H9 (cell line): ENCODE data around the gene DUSP16. TPM values are rescaled to one million over a fixed set of nuclear protein-coding genes. Genes with fewer than 3 reads are reported as not detected.

ENCODE experiments used
- DNase-seq: peaks from one replicate; pipeline ENCODE4 v3.0.0-alpha.2; 2017
- H2AFZ ChIP-seq: one replicate; pipeline ENCODE4 v1.6.1; 2013; ENCODE audit warnings: mild to moderate bottlenecking, low read length, control low read depth, moderate library complexity
- H2AK5ac ChIP-seq: 2 replicates; pipeline ENCODE4 v1.6.1; 2013; ENCODE audit warnings: low read length, control low read depth, mixed read lengths; ENCODE audit not compliant: insufficient read length
- H2BK120ac ChIP-seq: one replicate; pipeline ENCODE4 v1.6.1; 2013; ENCODE audit warnings: low read depth, mild to moderate bottlenecking, low read length, control low read depth, inconsistent platforms; ENCODE audit not compliant: poor library complexity, severe bottlenecking
- H2BK12ac ChIP-seq: 2 replicates; pipeline ENCODE4 v1.6.1; 2013; ENCODE audit warnings: low read length, control low read depth, mixed read lengths, low read depth; ENCODE audit not compliant: insufficient read length
- H2BK15ac ChIP-seq: 2 replicates; pipeline ENCODE4 v1.6.1; 2013; ENCODE audit warnings: low read depth, low read length, control low read depth
- H2BK20ac ChIP-seq: one replicate; pipeline ENCODE4 v1.6.1; 2013; ENCODE audit warnings: low read depth, mild to moderate bottlenecking, low read length, control low read depth, inconsistent platforms; ENCODE audit not compliant: poor library complexity, severe bottlenecking
- H2BK5ac ChIP-seq: 2 replicates; pipeline ENCODE4 v1.6.1; 2013; ENCODE audit warnings: low read length, control low read depth, mixed read lengths; ENCODE audit not compliant: insufficient read length
- H3K14ac ChIP-seq: 2 replicates; pipeline ENCODE4 v1.6.1; 2013; ENCODE audit warnings: low read length, control low read depth; ENCODE audit not compliant: insufficient read depth
- H3K18ac ChIP-seq: 2 replicates; pipeline ENCODE4 v1.6.1; 2013; ENCODE audit warnings: low read depth, mild to moderate bottlenecking, mixed read lengths, low read length, control low read depth; ENCODE audit not compliant: insufficient read length
- H3K23ac ChIP-seq: 2 replicates; pipeline ENCODE4 v1.6.1; 2013; ENCODE audit warnings: low read length, control low read depth, mixed read lengths, low read depth; ENCODE audit not compliant: insufficient read length
- H3K23me2 ChIP-seq: 2 replicates; pipeline ENCODE4 v1.6.1; 2013; ENCODE audit warnings: low read depth, mild to moderate bottlenecking, mixed read lengths, low read length, control low read depth; ENCODE audit not compliant: insufficient read length, poor library complexity, severe bottlenecking
- H3K27ac ChIP-seq: 2 replicates; pipeline ENCODE4 v1.5.1; 2013; ENCODE audit warnings: low read length, control low read depth, mixed read lengths, low read depth; ENCODE audit not compliant: insufficient read length
- H3K27me3 ChIP-seq: 2 replicates; pipeline ENCODE4 v1.6.1; 2013; ENCODE audit warnings: low read length, control low read depth, inconsistent platforms; ENCODE audit not compliant: insufficient read depth
- H3K4ac ChIP-seq: 2 replicates; pipeline ENCODE4 v1.6.1; 2013; ENCODE audit warnings: low read depth, mild to moderate bottlenecking, control low read depth, inconsistent platforms, low read length, moderate library complexity
- H3K4me1 ChIP-seq: 2 replicates; pipeline ENCODE4 v1.6.1; 2013; ENCODE audit warnings: low read length, control low read depth, inconsistent platforms; ENCODE audit not compliant: insufficient read depth
- H3K4me2 ChIP-seq: 2 replicates; pipeline ENCODE4 v1.6.1; 2013; ENCODE audit warnings: low read length, control low read depth, mixed read lengths; ENCODE audit not compliant: insufficient read length, insufficient read depth
- H3K56ac ChIP-seq: 2 replicates; pipeline ENCODE4 v1.6.1; 2013; ENCODE audit warnings: low read depth, mild to moderate bottlenecking, mixed read lengths, low read length, control low read depth; ENCODE audit not compliant: insufficient read length
- H3K79me1 ChIP-seq: 2 replicates; pipeline ENCODE4 v1.6.1; 2013; ENCODE audit warnings: low read depth, mild to moderate bottlenecking, moderate library complexity, low read length, control low read depth, inconsistent platforms; ENCODE audit not compliant: insufficient read depth, poor library complexity, severe bottlenecking
- H3K79me2 ChIP-seq: 2 replicates; pipeline ENCODE4 v1.6.1; 2013; ENCODE audit warnings: low read length, control low read depth, inconsistent platforms; ENCODE audit not compliant: insufficient read depth
- H3K9ac ChIP-seq: 2 replicates; pipeline ENCODE4 v1.6.1; 2013; ENCODE audit warnings: low read length, control low read depth, mixed read lengths; ENCODE audit not compliant: insufficient read length; ENCODE audit errors: extremely low read depth
- H3K9me3 ChIP-seq: one replicate; pipeline ENCODE4 v1.6.1; 2013; ENCODE audit warnings: low read depth, low read length, inconsistent platforms; ENCODE audit not compliant: control insufficient read depth
- H3T11ph ChIP-seq: one replicate; pipeline ENCODE4 v1.6.1; 2013; ENCODE audit warnings: mild to moderate bottlenecking, low read length, control low read depth, inconsistent platforms
- H4K20me1 ChIP-seq: one replicate; pipeline ENCODE4 v1.6.1; 2013; ENCODE audit not compliant: control insufficient read depth, insufficient read length, insufficient read depth
- H4K5ac ChIP-seq: 2 replicates; pipeline ENCODE4 v1.6.1; 2013; ENCODE audit warnings: low read depth, mild to moderate bottlenecking, mixed read lengths, low read length, control low read depth; ENCODE audit not compliant: insufficient read length
- H4K8ac ChIP-seq: replicated peaks from 2 replicates; pipeline ENCODE4 v1.6.1; 2013; ENCODE audit warnings: low read length, control low read depth, mixed read lengths, low read depth; ENCODE audit not compliant: insufficient read length
- H4K91ac ChIP-seq: 2 replicates; pipeline ENCODE4 v1.6.1; 2013; ENCODE audit warnings: low read depth, mild to moderate bottlenecking, moderate library complexity, mixed read lengths, low read length, control low read depth; ENCODE audit not compliant: insufficient read length
- H3K27ac Mint-ChIP-seq, 3 experiments: 2 replicates in 2 of 3; 3 replicates in 1 of 3; pipeline ENCODE4 v1.8.0; 2020 to 2021; ENCODE audit warnings: mixed read lengths in 3 of 3, mild to moderate bottlenecking in 1 of 3, moderate library complexity in 1 of 3
- H3K27me3 Mint-ChIP-seq: 2 replicates; pipeline ENCODE4 v1.8.0; 2021; ENCODE audit warnings: low read depth, mild to moderate bottlenecking, moderate library complexity, mixed read lengths
- H3K36me3 Mint-ChIP-seq, 3 experiments: 2 replicates in 2 of 3; 3 replicates in 1 of 3; pipeline ENCODE4 v1.8.0; 2020 to 2021; ENCODE audit warnings: low read depth in 3 of 3, mixed read lengths in 3 of 3; ENCODE audit not compliant: insufficient read depth in 1 of 3
- H3K4me1 Mint-ChIP-seq, 2 experiments: 2 replicates each; pipeline ENCODE4 v1.8.0; 2020; ENCODE audit warnings: mixed read lengths in 2 of 2
- H3K4me3 Mint-ChIP-seq, 2 experiments: 2 replicates in 1 of 2; 3 replicates in 1 of 2; pipeline ENCODE4 v1.8.0; 2020 to 2021; ENCODE audit warnings: mild to moderate bottlenecking in 2 of 2, mixed read lengths in 2 of 2, moderate library complexity in 1 of 2
- H3K9me3 Mint-ChIP-seq, 2 experiments: 2 replicates in 1 of 2; 3 replicates in 1 of 2; pipeline ENCODE4 v1.8.0; 2020; ENCODE audit warnings: mild to moderate bottlenecking in 2 of 2, mixed read lengths in 2 of 2, moderate library complexity in 1 of 2
- WGBS: extraction: QIAGEN DNeasy Blood & Tissue Kit; methylation state at CpG from one replicate; pipeline ENCODE4 v1.1.7; 2013; ENCODE audit warnings: missing lambda C conversion rate, low lambda C conversion rate, mixed read lengths; ENCODE audit not compliant: insufficient read length; ENCODE audit errors: extremely low coverage; 5-methylcytosine and 5-hydroxymethylcytosine counted together
- total RNA-seq: library from RNA; stranded (reverse); gene quantifications from 2 replicates; pipeline ENCODE4 v1.2.1, GENCODE V29; 2021
- TF ChIP-seq, protein P1 (sequence below): fragments of 200-600 bp; sonication (generic); conservative IDR thresholded peaks from 3 replicates; pipeline ENCODE4 v1.8.0; 2021; ENCODE audit warnings: antibody characterized with exemption, mild to moderate bottlenecking

DUSP16 gene
- total RNA-seq, 1 experiment from 2014 or later = 64.0 TPM

DNA sequence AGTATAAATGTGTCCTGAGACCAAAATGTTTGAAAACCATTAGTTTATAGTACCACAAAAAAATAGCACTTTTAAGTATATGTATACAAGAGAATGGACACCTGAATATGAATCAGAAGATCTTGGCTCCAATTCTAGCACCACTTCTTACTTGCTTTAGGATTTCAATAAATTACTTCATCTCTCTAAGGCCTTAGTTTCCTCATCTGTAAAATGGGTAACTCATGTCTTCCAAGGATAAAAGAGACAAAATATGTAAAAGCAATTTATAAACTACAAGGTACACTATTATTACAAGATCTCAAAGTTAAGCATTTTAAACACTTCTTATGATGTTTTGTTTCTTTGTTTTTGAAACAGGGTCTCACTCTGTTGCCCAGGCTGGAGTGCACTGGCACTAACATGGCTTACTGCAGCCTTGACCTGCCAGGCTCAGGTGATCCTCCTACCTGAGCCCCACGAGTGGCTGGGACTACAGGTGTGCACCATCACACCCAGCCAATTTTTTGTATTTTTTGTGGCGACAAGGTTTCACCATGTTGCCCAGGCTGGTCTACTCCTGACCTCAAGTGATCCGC is 9.4 kb downstream of the DUSP16 start:
- Histone ChIP-seq H2BK120ac (no peak overlapping the region), H4K5ac (no peak overlapping the region), H3K4ac (no peak overlapping the region), H3K27ac (no peak overlapping the region), H2BK5ac (no peak overlapping the region), H3K27me3 (no peaks in the 10 kb centered on the region), H4K8ac (no peak overlapping the region), H3K9me3 (no peaks in the 10 kb centered on the region), H2AK5ac (no peak overlapping the region), H3K23me2 (no peaks in the 10 kb centered on the region), H2BK15ac (no peak overlapping the region), H3K23ac (no peak overlapping the region), H3K79me1 (peaks cover 3% of the 10 kb centered on the region), H3T11ph (no peak overlapping the region), H3K4me1 (peaks cover 2% of the 10 kb centered on the region; the same call in 1 of the 2 replicates), H3K9ac (no peak overlapping the region), H3K18ac (no peak overlapping the region), H3K79me2 (peaks cover 12% of the 10 kb centered on the region; the same call in 1 of the 2 replicates), H3K4me2 (no peak overlapping the region), H4K91ac (no peak overlapping the region), H4K20me1 (no peaks in the 10 kb centered on the region), H2BK12ac (no peak overlapping the region), H2BK20ac (no peak overlapping the region), H3K14ac (no peak overlapping the region), H2AFZ (no peak overlapping the region), H3K56ac (no peak overlapping the region)
- WGBS = no CpG with 5 or more reads among the region's 3 CpGs
- TF ChIP-seq, protein P1, sequence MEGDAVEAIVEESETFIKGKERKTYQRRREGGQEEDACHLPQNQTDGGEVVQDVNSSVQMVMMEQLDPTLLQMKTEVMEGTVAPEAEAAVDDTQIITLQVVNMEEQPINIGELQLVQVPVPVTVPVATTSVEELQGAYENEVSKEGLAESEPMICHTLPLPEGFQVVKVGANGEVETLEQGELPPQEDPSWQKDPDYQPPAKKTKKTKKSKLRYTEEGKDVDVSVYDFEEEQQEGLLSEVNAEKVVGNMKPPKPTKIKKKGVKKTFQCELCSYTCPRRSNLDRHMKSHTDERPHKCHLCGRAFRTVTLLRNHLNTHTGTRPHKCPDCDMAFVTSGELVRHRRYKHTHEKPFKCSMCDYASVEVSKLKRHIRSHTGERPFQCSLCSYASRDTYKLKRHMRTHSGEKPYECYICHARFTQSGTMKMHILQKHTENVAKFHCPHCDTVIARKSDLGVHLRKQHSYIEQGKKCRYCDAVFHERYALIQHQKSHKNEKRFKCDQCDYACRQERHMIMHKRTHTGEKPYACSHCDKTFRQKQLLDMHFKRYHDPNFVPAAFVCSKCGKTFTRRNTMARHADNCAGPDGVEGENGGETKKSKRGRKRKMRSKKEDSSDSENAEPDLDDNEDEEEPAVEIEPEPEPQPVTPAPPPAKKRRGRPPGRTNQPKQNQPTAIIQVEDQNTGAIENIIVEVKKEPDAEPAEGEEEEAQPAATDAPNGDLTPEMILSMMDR = no peak
- Mint-ChIP-seq H3K36me3 (peaks cover 8 to 32% (median 27%) of the 10 kb centered on the region in 3 experiments), H3K27ac (no peak overlapping the region), H3K27me3 (no peaks in the 10 kb centered on the region), H3K9me3 (peaks cover 0 to 3% of the 10 kb centered on the region in 2 experiments; a peak in 1 of 5 replicates), H3K4me1 (peaks cover 32 to 40% of the 10 kb centered on the region in 2 experiments), H3K4me3 (no peak overlapping the region)
- no peak for DNase-seq
